IPS-15b (cell line): Measurements from ENCODE around the gene KCNG4.

ENCODE experiments used
- H3K27me3 ChIP-seq: one replicate; pipeline ENCODE4 v1.6.1; 2013; ENCODE audit warnings: low read length; ENCODE audit not compliant: control insufficient read depth, insufficient read depth
- H3K36me3 ChIP-seq: one replicate; pipeline ENCODE4 v1.6.1; 2013; ENCODE audit warnings: low read length; ENCODE audit not compliant: control insufficient read depth, insufficient read depth
- H3K4me1 ChIP-seq: one replicate; pipeline ENCODE4 v1.6.1; 2013; ENCODE audit warnings: mild to moderate bottlenecking, low read length; ENCODE audit not compliant: control insufficient read depth, insufficient read depth
- H3K4me3 ChIP-seq: one replicate; pipeline ENCODE4 v1.5.1; 2013; ENCODE audit warnings: low read depth, low read length
- H3K9ac ChIP-seq: one replicate; pipeline ENCODE4 v1.6.1; 2013; ENCODE audit warnings: low read depth, mild to moderate bottlenecking, low read length
- H3K9me3 ChIP-seq: one replicate; pipeline ENCODE4 v1.6.1; 2013; ENCODE audit warnings: mild to moderate bottlenecking, low read length; ENCODE audit not compliant: control insufficient read depth, insufficient read depth

The KCNG4 gene

GRCh38 chr16:84186685-84187437 lies 53.0 kb downstream of the KCNG4 start, which contains the start of gene TAF1C:
TSS of gene TAF1C (minus strand) at chr16:84187057. CDS start at chr16:84184988, 2,069 bp downstream.
- peak within 1 kb of the TSS; percentile 93 for H3K4me3 ChIP-seq
- no peaks in the 10 kb centered on the region for H3K27me3 ChIP-seq

DNA sequence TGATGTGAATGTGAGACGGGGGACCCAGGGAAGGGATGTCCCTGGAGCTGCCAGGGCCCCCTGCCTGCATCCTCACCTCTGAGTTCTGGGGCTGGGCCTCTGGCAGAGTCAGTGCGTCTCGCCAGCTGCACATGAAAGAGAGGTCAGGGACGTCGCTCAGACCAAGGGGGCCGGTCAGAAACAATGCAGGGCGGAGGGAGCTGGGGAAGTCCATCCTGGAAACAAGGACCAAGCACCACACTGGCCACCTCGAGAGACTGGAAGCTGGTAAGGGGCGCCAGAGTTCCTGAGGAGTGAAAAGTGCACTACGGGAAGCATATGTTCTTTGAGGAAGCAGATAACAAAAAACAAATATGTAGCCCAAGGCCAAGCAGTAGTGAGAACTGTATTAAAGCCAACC lies 55.0 kb downstream of the KCNG4 start:
- peaks cover 32% of the 10 kb centered on the region for H3K36me3 ChIP-seq
- no peaks in the 10 kb centered on the region for H3K9me3 ChIP-seq
- H3K27me3 ChIP-seq, result no peaks in the 10 kb centered on the region
- H3K9ac ChIP-seq, result no peak overlapping the region
- H3K4me3 ChIP-seq, result no peak overlapping the region
- H3K4me1 ChIP-seq, result no peaks in the 10 kb centered on the region

More at GRCh38 chr16:84186685-84187437, 53.0 kb downstream of the KCNG4 start, which contains the start of gene TAF1C:
- peak within 1 kb of the TSS; percentile 90 for H3K9ac ChIP-seq
- H3K4me1 ChIP-seq, result no peaks in the 10 kb centered on the region
- H3K9me3 ChIP-seq, result no peaks in the 10 kb centered on the region
- H3K36me3 ChIP-seq, result peaks cover 22% of the 10 kb centered on the region

DNA sequence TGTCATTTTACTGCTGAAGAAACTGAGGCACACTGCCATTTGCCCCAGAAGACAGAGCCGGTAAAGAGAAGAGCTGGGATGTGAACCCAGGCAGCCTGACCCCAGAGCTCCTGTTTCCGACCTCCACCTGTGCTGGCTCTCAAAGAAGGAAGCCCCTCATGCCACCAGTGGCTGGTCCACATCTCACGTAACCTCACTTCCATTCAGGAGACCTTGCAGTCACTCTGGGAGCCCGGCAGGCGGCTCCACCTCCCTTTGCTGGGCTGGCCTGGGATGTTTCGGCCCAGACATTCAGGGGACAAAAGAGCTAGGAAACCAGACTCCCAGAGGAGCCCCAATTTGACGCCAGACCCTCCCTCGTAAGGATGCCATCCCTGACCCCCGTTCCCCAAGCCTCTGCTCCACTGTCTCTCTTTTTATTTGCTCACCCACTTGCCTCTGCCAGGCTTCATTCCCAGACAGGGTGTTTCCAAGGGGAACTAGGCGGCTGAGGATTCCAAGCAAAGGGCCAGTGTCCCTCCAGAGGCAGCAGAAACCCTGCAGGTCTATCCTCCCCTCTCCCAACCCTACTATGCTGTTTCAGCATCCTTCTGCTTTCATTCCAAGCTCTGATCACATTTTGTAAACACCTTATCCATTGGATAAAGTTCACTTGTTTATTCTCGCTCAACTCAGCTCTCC lies 55.8 kb downstream of the KCNG4 start:
- H3K36me3 ChIP-seq, result peaks cover 36% of the 10 kb centered on the region
- H3K4me3 ChIP-seq, result no peak overlapping the region
- no peaks in the 10 kb centered on the region for H3K27me3 ChIP-seq
- no peaks in the 10 kb centered on the region for H3K9me3 ChIP-seq
- H3K4me1 ChIP-seq, result no peaks in the 10 kb centered on the region
- H3K9ac ChIP-seq, result no peak overlapping the region

DNA sequence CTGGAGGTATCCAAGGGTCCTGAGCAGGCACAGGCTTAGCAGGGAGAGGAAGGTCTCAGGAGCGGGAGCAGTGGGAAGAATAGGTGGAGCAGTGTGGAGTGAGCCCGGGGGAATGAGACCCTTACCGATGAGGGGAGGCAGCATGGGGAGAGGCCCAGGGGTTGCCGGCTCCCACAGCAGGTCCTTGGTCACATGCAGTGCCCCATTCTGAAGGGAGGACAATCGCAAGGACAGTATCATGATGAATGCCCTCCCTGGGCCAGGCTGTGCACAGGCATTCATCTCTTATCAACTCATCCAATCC lies 56.3 kb downstream of the KCNG4 start:
- H3K4me3 ChIP-seq, result no peak overlapping the region
- H3K36me3 ChIP-seq, result peaks cover 41% of the 10 kb centered on the region
- no peaks in the 10 kb centered on the region for H3K27me3 ChIP-seq
- H3K9me3 ChIP-seq, result no peaks in the 10 kb centered on the region
- H3K4me1 ChIP-seq, result no peaks in the 10 kb centered on the region
- no peak overlapping the region for H3K9ac ChIP-seq

GRCh38 chr16:84182680-84183571 lies 56.9 kb downstream of the KCNG4 start:
- H3K4me3 ChIP-seq, result no peak overlapping the region
- no peaks in the 10 kb centered on the region for H3K27me3 ChIP-seq
- no peaks in the 10 kb centered on the region for H3K4me1 ChIP-seq
- H3K9me3 ChIP-seq, result no peaks in the 10 kb centered on the region
- H3K9ac ChIP-seq, result no peak overlapping the region
- peaks cover 44% of the 10 kb centered on the region for H3K36me3 ChIP-seq

DNA sequence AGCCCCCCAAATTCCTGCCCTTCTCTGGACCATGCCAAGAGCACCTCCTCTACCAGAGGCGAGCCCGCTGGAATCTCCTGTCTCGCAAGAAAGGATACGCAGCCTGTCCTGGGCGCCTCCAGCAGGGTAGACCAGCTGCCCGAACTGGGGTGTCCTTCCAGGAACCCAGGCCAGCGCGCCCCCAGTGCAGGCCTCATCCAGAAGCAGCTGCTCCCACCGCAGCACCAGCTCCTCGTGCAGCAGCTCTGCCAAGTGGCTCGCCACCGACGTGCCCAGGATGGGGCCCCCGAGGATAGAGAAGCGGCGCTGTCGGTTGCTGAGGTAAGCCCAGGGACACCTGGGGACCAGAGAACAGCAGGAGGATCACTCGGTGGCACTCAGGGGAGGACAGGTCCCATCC lies 57.7 kb downstream of the KCNG4 start:
- H3K4me3 ChIP-seq, result no peak overlapping the region
- no peak overlapping the region for H3K9ac ChIP-seq
- H3K9me3 ChIP-seq, result no peaks in the 10 kb centered on the region
- no peaks in the 10 kb centered on the region for H3K27me3 ChIP-seq
- H3K36me3 ChIP-seq, result peaks cover 45% of the 10 kb centered on the region
- H3K4me1 ChIP-seq, result no peaks in the 10 kb centered on the region

- Histone ChIP-seq H3K9ac (no peak overlapping the region), H3K27me3 (no peaks in the 10 kb centered on the region), H3K9me3 (no peaks in the 10 kb centered on the region), H3K4me1 (no peaks in the 10 kb centered on the region), H3K36me3 (peaks cover 45% of the 10 kb centered on the region), H3K4me3 (no peak overlapping the region)
Observed at GRCh38 chr16:84181144-84181915, 58.5 kb downstream of the KCNG4 start.

GRCh38 chr16:84180519-84181140 lies 59.2 kb downstream of the KCNG4 start:
- H3K27me3 ChIP-seq, result no peaks in the 10 kb centered on the region
- H3K9ac ChIP-seq, result no peak overlapping the region
- no peak overlapping the region for H3K4me3 ChIP-seq
- H3K4me1 ChIP-seq, result no peaks in the 10 kb centered on the region
- H3K9me3 ChIP-seq, result no peaks in the 10 kb centered on the region
- peaks cover 45% of the 10 kb centered on the region for H3K36me3 ChIP-seq

GRCh38 chr16:84179612-84180320 lies 60.0 kb downstream of the KCNG4 start:
- H3K27me3 ChIP-seq, result no peaks in the 10 kb centered on the region
- peaks cover 41% of the 10 kb centered on the region for H3K36me3 ChIP-seq
- no peak overlapping the region for H3K9ac ChIP-seq
- no peaks in the 10 kb centered on the region for H3K4me1 ChIP-seq
- no peak overlapping the region for H3K4me3 ChIP-seq
- no peaks in the 10 kb centered on the region for H3K9me3 ChIP-seq

DNA sequence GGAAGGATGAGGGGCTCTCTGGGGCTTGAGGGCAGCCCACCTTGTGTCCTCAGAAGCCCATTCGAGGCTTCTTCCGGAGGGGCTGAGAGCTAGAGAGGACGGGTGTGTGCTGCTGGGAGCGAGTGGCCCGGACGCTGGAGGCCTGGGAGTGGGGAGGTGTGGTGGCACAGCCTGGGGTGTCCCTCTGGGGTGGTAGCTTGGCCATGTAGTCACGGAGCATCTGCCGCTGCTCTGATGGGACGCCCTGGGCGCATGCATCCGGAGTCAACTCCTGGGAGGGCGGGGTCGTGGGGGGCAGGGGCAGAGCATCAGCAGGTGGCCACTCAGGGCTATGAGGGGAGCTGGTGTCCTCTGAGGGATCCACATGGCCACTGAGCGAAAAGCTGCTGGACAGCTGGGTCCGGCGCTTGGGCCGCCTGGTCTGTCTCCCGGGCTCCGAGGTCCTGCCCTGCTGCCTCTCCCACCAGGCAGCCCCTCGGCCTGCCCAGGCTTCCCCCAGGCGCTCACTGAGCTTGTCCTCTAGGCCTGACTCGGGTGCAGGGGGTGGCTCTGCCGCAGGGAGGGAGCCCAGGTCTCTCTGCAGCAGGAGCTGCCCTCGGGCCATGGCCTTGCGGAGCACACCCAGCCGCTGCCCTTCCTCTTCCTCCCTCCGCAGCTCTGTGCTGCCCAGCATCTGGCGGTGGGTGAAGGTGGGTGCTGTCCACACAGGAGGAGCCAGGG lies 60.8 kb downstream of the KCNG4 start:
- Histone ChIP-seq H3K9me3 (no peaks in the 10 kb centered on the region), H3K4me1 (no peaks in the 10 kb centered on the region), H3K4me3 (no peak overlapping the region), H3K36me3 (peaks cover 35% of the 10 kb centered on the region), H3K27me3 (no peaks in the 10 kb centered on the region), H3K9ac (no peak overlapping the region)
